ENCODE results near the gene LTB4R. TPM values are rescaled to one million over a fixed set of nuclear protein-coding genes. Genes with fewer than 3 reads are reported as not detected.

LTB4R gene
- total RNA-seq, 1 donor from 2014 or later, result 0.06 TPM

GRCh38 chr14:24315807-24316596, 4.7 kb downstream of the LTB4R start:
- TF ChIP-seq CTCF (conservative IDR thresholded peaks at IDR 0.05; ENCODE audit: low read depth, low read length), result peak; percentile 3
- H3K4me3 ChIP-seq (ENCODE audit: low read depth, low read length), result no peak overlapping the region
- DNase-seq (ENCODE audit: low read depth), result no peak

DNA sequence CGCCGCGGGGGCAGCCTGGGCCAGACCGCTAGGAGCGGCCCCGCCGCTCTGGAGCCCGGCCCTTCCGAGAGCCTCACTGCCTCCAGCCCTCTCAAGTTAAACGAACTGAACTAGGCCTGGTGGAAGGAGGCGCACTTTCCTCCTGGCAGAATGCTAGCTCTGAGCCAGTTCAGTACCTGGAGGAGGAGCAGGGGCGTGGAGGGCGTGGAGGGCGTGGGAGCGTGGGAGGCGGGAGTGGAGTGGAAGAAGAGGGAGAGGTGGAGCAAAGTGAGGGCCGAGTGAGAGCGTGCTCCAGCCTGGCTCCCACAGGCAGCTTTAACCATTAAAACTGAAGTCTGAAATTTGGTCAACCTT, 5.3 kb downstream of the LTB4R start:
- H3K4me3 ChIP-seq (ENCODE audit: low read depth, low read length), result no peak overlapping the region
- no peak for TF ChIP-seq CTCF (conservative IDR thresholded peaks at IDR 0.05; ENCODE audit: low read depth, low read length)
- DNase-seq (ENCODE audit: low read depth), result no peak

GRCh38 chr14:24317141-24317928, 6.0 kb downstream of the LTB4R start:
- TF ChIP-seq CTCF (conservative IDR thresholded peaks at IDR 0.05; ENCODE audit: low read depth, low read length), result no peak
- DNase-seq (ENCODE audit: low read depth), result no peak
- H3K4me3 ChIP-seq (ENCODE audit: low read depth, low read length), result no peak overlapping the region

GRCh38 chr14:24321212-24321975, 10.1 kb downstream of the LTB4R start:
- DNase-seq (ENCODE audit: low read depth), result no peak
- TF ChIP-seq CTCF (conservative IDR thresholded peaks at IDR 0.05; ENCODE audit: low read depth, low read length), result no peak
- no peak overlapping the region for H3K4me3 ChIP-seq (ENCODE audit: low read depth, low read length)

- no peak overlapping the region for H3K4me3 ChIP-seq (ENCODE audit: low read depth, low read length)
- no peak for TF ChIP-seq CTCF (conservative IDR thresholded peaks at IDR 0.05; ENCODE audit: low read depth, low read length)
- DNase-seq (ENCODE audit: low read depth), result no peak
Observed at GRCh38 chr14:24322672-24323071, 11.4 kb downstream of the LTB4R start.

DNA sequence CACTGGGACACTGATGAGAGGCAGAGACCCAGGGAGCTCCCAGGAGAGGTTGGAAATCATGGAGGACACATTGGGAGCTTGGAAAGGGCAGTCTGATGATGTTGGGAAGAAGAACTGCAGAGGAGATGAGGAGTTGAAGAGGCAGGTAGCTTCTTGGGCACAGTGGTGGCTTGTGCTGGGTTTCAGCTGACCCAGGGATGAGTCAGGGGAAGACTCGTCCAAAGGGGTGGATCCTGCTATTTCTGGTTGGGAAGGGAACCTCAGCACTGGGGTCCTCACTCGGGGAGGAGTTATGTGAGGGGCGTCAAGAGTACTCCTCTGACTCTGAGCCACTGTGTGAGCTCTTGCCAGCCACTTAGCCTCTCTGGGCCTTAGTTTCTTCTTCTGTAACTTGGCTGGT, 12.0 kb downstream of the LTB4R start:
- no peak for TF ChIP-seq CTCF (conservative IDR thresholded peaks at IDR 0.05; ENCODE audit: low read depth, low read length)
- DNase-seq (ENCODE audit: low read depth), result no peak
- H3K4me3 ChIP-seq (ENCODE audit: low read depth, low read length), result no peak overlapping the region
